OCI-LY7 (cell line): ENCODE measurements around the gene LTBR.

ENCODE experiments used
- CTCF ChIP-seq: fragments of 200-600 bp; sonication (generic); conservative IDR thresholded peaks from 2 replicates; pipeline ENCODE4 v1.5.1; 2014; ENCODE audit warnings: mild to moderate bottlenecking, antibody characterized with exemption, low read length, moderate library complexity, mixed read lengths
- EZH2phosphoT487 ChIP-seq: fragments of 200-600 bp; sonication (generic); IDR thresholded peaks from 2 replicates; pipeline ENCODE4 v1.6.1; 2018; ENCODE audit warnings: low read depth, borderline replicate concordance, mild to moderate bottlenecking, mixed run types, antibody characterized with exemption, low read length, moderate library complexity, mixed read lengths

GRCh38 chr12:6338955-6339354, 45.0 kb upstream of the LTBR start:
- no peak for TF ChIP-seq EZH2phosphoT487
- no peak for TF ChIP-seq CTCF
